CD4-positive, alpha-beta T cell treated with Interleukin-6 at 100 ng/mL for 8 hours (primary cell): ENCODE measurements around the gene LTO1.

Experiments used
- DNase-seq: peaks from one replicate; pipeline ENCODE4 v3.0.0-alpha.2; 2020; ENCODE audit warnings: mixed read lengths, low spot score

The LTO1 gene, protein sequence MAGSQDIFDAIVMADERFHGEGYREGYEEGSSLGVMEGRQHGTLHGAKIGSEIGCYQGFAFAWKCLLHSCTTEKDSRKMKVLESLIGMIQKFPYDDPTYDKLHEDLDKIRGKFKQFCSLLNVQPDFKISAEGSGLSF

DNA sequence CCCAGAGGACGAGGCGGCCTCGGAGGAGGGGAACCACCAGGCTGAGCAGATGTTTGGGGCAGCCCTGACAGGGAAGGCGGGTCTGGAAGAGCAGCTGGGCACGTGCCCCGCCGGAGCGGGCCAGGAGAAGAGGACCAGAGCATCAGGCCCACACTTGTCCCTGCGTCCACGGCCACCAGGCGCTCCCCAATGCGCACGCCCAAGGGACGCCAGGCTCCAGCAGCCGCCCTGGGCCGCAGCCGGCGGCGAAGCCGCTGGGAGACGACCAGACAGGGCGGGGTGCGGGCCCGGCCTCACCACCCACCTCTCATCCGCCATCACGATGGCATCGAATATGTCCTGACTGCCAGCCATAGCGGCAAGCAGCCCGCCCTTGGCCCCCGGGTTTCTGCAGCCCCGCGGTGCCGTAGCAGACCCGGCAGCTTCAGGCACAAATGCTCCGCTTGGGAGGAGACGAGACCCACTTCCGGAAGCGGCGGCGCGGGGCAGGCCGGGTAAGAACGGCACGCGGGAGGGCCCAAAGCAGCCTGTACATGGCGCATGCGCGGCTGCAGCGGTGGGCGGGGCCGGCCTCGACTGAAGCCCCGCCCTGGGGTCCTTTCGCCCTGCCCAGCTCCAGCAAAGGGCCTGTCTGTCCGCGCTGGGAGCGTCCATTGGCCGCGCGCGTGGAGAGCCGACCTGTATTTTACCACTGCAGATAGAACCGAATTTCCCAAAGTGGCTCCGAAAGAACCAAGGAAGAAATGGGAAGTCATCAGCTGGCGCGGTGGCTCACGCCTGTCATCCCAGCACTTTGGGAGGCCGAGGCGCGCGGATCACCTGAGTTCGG, at the start of gene LTO1:
Gene LTO1 (minus strand): TSS at position 468 of the 829 bp plus-strand sequence. CDS start 114 bp downstream, at position 354.
- peak; percentile 93 for DNase-seq

GRCh38 chr11:69721745-69722144, 46.6 kb upstream of the LTO1 start:
- DNase-seq: no peak

- no peak for DNase-seq
Measured at GRCh38 chr11:69721106-69721505, 46.0 kb upstream of the LTO1 start.

- no peak for DNase-seq
Measured at GRCh38 chr11:69718912-69719311, 43.8 kb upstream of the LTO1 start.

DNA sequence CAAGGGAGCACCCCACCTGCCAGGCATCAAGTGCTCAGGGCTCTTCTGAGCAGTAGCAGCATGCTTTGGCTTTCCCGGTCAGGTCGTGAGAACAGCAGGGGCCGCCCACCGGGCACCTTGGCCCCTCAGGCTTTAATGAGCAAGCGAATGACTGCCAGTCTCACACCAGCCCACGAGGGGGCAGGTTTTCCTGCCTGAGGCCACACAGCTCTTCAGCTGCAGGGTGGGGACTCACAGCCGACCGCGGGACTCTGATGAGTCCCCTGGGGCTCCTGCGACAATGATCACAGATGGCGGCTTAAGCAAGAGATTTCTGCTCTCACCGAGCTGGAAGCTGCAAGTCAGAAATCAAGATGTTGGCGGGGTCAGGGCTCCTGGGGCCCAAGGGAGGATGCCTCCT, 43.0 kb upstream of the LTO1 start:
- no peak for DNase-seq

DNA sequence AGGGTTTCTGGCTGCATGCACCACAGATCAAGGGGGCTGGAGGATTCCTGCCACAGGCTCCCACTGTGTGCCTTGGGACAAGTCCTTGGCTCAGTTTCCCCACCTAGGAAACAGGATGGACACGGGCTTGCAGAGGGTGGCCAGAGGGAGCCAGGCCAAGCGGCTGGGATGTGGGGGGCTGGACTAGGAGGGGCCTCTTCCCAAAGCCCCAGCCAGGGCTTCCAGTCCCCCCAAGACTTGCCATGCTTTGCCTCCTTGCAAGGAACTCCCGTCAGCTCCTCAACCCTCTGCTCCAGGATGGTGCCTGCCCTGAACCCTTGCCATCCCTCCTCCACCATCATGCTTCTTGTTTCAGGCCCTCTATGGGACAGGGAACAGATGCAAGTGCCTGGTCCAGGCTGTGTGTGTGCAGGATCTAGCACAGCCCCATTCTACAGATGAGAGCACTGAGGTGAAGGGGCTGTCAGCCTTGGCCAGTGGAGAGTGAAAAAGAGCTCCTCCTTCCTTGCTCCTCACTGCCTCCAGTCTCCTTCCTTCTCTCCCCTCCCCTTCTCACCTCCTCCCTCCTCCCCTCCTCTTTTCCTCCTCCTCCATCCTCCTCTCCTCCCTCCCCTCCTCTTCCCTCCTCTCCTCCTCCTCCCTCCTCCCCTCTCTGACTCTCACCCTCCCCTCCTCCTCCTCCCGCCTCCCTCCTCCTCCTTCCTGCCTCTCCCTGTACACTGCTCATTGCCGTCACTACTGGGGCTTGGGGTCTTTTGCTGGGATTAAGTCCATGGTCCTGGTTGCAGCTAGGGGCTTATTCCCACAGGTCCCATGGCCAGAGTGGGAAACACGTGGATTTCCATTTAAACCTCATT, 42.0 kb upstream of the LTO1 start:
- no peak for DNase-seq

DNA sequence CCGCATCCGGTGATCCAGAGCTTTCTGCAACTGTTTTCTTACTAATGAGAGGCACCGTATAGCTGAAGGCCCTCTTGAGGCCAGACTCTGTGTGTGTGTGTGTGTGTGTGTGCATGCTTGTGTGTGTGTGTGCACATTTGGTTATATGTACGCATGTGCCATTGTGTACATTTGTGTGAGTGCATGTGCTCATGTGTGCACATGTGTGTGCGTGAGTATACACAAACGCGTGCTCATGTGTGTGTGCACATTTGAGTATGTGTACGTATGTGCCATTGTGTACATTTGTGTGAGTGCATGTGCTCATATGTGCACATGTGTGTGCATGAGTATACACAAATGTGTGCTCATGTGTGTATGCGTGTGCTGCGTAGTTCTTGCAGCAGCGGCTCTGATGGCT, 40.9 kb upstream of the LTO1 start:
- DNase-seq: no peak

DNA sequence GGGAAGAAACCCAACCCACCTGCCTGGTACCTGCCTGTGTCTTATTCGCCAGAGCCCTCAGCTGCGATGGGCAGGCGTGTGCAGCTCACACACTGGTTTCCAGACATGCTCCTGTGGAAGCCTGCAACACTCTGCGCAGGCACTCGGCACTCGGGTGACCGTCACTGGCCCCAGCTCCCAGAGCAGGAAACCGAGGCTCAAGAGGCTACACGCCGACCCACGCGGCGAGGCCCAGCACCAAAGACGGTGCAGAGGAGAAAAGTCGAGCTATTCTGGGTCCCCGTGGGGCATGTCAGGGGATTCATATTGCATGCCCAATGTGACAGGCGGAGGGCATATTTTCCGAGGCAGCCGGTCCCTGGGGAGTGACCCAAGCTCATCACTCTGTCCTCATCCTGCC, 40.3 kb upstream of the LTO1 start:
- DNase-seq: no peak

DNA sequence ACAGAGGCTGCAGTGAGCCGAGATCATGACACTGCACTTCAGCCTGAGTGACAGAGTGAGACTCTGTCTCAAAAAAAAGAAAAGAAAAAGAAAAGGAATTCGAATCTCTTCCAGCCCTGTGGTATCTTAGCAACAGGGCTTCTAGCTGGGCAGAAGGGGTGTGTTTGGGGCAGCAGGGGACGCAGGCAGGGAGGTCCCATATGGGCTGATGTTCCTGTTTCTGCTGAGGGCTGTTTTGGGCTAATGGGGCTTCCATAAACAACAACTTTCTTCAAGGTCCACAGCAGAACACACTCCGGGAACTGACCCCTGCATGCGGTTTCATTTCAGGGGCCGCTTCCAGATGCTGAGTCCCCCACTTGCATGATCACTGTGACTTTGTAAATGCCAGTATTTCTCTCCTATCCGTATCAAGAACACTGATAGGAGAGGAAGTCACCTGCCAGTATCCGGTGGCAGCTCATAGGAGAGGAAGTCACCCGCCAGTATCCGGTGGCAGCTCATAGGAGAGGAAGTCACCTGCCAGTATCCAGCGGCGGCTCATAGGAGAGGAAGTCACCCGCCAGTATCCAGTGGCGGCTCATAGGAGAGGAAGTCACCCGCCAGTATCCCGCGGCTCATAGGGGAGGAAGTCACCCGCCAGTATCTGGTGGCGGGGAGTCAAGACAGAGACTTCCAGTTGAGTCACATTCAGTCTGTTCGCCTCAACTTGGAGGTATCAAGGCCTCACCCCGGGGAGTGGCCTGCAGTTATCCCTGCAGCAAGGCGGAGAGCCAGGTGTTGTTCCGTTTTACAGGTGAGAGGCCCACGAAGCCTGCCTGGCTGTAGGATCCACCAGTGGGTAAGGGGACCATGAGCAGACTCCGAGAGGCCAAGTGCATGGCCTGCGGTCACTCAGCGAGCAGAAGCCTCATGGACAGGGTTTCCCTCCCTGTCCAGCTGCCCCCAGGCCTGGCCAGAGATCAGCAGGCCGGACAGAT, 37.0 kb upstream of the LTO1 start:
- peak; percentile 38 for DNase-seq

DNA sequence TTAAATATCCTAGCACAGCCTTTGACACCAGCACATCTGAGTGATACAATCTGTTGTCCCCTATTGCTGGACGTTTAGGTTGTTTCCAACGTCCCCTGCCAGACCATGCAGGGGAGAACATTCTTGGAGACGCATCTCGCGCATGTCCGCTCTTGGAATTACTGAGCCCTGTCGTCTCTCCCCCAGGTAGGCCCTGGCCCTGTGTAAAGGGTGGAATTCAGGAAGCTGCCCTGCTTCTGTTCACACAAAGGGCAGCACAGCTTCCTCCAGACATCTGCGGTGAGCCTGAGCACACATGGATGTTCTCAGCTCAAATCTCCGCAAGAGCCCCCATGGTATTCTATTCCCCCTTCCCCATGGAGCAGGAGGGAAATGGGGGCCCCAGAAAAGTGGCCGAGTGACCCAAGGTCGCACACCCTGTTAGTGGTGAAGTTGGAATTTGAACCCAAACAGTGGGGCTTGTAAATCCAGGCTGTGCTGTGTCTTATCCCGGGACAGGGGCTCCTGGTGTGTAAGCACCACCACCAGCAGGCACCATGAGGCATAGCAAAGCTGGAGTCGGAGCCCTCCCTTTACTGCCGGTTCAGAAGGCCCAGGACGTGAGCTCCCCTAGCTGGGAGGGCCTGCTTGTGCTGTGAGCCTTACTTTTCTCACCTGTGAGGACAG, 33.7 kb upstream of the LTO1 start:
- no peak for DNase-seq

- DNase-seq: no peak
Measured at GRCh38 chr11:69707176-69707575, 32.0 kb upstream of the LTO1 start.

DNA sequence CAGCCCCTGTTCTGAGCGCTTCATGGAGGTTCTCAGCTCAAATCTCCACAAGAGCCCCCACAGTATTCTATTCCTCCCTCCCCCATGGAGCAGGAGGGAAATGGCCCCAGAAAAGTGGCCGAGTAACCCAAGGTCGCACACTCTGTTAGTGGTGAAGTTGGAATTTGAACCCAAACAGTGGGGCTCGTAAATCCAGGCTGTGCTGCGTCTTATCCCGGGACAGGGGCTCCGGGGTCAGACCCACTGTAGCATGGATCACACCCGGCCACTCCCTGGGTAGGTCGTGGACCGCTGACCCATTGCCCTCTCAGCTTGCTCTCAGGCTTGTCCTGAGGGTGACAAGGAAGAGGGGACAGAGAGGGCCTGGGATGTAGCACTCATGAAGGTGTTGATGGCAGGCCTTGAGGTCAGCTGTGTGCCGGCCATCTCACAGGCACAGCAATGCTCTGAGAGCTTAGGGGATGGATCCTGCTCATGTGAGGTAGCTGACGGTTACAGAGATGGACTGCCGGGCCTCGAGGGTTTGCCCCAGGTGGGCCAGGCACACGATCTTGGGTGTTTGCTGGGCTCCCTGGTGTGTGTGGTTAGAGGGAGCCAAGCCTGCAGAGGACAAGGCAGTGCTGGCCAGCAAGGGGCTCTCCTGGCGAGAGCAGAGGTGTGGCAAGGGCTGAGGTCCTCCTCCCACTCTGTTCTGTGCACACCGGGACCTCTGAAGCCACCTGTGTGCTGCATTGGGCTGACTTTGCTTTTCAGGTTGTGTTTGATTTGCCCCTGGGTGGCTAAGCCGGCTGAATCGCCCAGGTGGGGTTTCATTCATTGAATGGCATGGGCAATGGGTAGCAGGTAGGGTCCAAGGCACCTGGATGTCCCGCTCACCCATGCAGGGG, 31.0 kb upstream of the LTO1 start:
- no peak for DNase-seq

DNA sequence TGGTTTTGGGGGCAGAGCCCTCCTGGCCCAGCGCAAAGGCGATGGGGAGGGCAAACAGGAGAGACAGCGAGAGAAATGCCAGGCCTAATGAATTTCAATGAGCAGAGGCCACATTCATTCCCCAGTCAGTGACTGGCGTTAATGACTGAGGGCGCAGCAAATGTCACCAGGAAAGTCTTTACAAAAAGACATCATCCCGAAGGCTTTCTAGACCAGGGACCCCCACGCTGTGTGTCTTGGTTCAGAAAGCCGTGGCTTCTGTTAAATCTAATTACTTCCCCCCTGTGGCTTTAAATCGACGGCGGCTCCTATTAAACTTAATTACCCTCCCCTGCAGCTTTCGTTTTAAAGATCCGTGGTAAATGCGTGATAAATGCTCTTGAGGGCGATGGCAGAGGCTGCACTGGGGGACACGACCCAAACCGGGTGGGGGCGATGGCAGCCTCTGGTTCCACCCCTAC, 30.2 kb upstream of the LTO1 start:
- DNase-seq: no peak

DNA sequence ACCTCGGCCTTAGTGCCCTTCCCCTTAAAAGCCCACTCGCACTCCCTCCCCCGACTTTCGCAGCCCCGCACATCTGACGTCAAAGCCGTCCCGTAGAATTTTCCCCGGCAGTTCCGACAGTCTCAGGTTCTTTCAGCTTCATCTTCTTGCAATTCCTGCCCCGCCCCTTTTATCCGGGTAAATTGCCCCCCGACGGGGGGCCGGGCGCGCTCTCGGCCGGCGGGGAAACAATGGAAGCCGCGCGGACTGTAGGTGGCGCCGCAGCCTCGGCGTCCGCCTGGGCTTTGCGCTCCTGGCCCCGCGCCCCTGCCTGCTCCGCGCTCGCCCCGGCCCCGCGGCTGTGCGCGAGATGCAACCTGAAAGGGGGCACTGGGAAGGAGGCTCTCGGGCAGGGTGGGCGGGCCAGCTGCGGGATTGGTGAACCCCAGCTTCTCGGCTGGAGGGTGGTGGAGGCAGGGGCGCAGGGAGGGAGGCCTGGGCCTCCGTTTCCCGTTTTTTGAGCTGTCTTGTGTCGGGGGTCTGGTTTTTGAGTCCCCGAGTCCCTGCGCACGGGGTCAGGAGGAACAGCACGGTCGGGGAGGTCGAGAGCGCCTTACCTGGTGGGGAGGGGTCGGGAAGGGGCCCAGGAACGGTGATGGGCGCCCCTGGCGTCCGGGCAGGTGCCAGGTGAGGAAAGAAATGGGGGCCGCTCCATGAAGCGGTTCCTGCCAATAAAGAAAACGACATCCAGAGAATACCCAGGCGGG, 29.5 kb upstream of the LTO1 start:
- DNase-seq: no peak

- no peak for DNase-seq
Measured at GRCh38 chr11:69703768-69704507, 28.8 kb upstream of the LTO1 start, which contains the start of gene FGF19. Gene FGF19 (minus strand): TSS chr11:69704022. CDS start chr11:69703876, 146 bp downstream.

GRCh38 chr11:69703453-69703767, 28.3 kb upstream of the LTO1 start:
- no peak for DNase-seq

GRCh38 chr11:69702769-69703452, 27.8 kb upstream of the LTO1 start:
- no peak for DNase-seq

DNA sequence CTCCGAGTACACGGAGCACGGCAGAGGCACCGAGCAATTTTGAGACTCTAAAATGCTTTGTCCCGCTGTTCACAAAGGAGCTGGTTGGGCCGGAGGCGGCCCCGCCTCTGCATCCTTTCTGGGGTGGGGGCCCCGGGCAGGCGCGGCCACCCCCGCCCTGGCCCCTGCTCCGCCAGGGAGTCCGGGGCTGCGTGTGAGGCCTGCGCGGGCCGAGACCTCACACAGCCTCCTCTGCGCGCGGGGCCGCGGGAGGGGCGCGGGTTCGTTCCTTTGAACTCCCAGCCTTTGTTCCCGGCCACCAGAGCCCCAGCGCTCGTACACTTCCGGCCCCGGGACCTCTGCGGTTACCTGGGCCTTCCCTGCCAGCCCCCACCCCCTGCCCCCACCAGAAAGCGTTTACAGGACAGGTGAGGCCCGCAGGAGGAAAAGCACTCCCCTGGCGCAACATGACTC, 27.1 kb upstream of the LTO1 start:
- no peak for DNase-seq
